ENCODE results near the gene ZNF823.

The ZNF823 gene

DNA sequence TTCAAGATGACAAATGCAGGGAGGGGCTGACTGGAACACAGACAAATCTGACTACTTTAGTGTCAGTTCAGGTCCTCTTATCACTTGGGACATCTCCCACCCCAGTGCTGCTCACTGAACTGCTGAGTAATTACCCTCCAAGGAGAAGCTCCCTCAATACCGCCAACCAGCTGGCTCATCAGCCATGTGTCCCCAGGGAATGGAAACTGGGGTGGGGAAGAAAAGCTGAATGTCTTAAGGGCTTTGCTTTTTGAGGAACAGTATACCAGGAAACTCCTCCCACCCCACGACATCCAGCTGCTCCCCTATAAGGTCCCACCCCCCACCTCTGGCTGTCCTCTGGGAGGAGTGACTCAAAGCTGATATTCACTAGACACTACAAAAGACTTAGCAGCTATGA, 2.0 kb downstream of the ZNF823 start:
- no peak for DNase-seq

DNA sequence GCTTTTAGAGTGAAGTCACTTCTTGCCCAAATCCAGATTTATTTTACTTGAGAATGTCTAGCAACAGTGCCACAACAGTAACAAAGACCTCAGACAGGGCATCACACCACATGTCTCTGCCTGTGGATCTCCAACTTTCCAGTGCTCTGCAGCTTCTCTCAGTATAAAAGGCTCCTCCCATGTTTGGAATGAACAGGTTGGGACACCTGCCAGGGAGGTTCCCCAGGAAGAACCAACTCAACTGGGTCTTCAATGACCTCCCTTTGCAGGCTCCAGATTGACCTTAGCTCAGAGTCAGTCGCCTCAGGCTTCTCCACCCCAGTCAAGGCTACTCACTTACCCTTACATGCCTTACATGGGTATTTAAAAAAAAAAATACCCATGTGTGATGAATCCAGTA, 3.4 kb downstream of the ZNF823 start:
- DNase-seq: no peak

DNA sequence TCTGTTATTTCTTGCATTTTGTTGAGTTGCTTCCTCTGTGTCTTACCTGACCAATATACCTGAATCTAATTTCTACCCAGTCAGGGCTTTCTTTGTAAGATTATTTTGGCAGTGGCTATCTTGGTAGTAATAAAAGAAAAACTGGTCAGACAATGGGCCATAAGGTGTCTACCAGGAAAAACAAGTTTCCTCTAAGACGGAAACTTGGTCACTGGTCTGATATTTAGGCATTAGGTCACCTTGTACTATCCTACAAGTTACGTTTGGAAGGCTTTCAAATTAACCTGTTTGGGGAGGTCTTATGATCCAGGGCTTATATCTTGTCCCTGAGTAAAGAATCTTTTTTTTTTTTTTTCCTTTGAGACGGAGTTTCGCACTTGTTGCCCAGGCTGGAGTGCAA, 9.2 kb downstream of the ZNF823 start:
- no peak for DNase-seq

DNA sequence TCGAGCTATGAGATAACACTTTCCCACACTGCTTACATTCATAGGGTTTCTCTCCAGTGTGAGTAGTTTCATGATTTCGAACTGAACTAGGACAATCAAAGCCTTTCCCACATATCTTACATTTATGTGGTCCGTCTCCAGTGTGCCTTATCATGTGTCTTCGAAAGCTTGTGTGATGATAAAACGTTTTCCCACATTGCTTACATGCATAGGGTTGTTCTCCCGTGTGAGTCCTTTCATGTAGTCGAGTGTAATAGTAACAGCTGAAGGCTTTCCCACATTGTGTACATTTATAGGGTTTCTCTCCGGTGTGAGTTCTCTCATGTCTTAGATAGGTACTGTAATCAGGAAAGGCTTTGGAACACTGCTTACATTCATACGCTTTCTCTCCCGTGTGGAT, 16.3 kb downstream of the ZNF823 start:
- DNase-seq: no peak

DNA sequence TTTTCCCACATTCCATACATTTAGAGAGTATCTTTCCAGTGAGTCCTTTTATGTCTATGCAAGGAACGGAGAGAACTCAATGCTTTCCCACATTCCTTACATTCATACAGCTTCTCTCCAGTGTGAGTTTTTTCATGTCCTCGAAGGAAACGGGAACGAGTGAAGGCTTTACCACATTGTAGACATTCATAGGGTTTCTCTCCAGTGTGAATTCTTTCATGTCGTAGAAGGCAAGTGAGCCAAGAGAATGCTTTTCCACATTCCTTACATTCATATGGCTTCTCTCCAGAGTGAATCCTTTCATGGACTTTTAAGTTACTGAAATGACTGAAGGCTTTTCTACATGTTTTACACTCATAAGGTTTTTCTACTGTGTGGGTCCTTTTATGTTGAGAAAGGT, 17.1 kb downstream of the ZNF823 start:
- DNase-seq: no peak

DNA sequence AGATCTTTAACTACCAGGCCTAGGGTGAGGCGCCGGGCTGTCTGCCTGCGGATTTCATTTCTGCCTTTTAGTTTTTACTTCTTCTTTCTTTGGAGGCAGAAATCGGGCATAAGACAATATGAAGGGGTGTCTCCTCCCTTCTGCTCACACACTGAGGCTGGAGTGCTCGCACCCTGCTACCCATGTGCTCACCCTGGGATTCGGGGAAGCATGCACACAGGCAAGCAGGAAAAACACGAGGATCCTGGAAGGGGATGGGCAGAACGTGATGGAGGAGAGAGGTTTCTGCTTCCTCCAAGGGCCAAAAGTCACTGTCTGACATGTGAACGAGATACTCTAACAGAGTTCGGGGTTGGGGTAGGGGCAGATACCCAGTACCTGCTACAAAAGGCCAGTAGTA, 28.4 kb downstream of the ZNF823 start:
- DNase-seq: no peak

DNA sequence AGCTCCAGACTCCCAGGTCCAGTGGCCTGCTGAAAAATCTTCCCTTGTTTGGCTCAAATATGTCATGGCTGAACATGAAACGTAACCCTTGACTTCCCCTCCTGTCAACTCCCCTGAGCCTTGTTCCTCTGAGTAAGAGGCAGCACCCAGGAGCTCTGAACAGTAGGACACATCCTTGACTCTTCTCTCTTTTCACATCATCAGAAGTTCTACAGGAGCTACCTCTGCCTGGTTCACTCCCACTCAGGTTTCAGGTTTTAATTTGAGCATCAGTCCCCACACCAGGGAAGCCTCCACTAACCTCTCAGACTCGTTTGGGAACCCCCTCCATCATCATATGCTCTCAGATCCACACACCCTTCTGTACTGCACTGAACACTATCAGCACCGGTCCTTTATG, 30.3 kb downstream of the ZNF823 start:
- DNase-seq: no peak

DNA sequence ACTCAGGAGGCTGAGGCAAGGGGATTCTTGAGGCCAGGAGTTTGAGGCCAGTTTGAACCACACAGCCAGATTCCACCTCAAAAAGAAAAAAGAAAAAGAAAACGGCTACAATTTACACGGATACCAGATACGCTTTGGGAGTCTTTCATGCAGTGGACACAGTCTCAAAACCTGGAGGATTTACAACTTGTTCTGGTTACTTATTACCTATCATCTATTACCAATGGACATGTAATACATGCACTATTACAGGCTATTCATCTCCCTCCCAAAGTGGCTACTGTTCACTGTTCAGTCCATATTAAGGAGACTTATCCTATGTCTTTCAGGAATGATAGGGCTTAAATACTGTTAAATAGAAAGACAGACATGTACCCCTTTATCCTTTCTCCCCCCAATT, 33.3 kb downstream of the ZNF823 start:
- DNase-seq: no peak

DNA sequence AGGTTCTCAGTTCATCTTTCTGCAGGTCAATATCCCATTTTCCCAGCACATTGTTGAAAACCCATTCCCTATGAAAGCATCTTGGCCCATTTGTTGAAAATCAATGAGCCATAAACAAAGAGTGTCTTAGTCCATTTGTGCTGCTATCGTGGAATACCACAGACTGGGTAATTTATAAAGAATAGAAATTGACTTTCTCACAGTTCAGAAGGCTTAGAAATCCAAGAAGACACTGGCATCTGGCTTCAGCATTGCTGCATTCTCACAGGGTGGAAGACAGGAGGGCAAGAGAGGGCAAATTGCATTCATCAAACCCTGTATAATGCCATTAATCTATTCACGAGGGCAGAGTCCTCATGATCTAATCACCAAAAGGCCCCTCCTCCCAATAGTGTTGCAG, 34.1 kb downstream of the ZNF823 start:
- no peak for DNase-seq

DNA sequence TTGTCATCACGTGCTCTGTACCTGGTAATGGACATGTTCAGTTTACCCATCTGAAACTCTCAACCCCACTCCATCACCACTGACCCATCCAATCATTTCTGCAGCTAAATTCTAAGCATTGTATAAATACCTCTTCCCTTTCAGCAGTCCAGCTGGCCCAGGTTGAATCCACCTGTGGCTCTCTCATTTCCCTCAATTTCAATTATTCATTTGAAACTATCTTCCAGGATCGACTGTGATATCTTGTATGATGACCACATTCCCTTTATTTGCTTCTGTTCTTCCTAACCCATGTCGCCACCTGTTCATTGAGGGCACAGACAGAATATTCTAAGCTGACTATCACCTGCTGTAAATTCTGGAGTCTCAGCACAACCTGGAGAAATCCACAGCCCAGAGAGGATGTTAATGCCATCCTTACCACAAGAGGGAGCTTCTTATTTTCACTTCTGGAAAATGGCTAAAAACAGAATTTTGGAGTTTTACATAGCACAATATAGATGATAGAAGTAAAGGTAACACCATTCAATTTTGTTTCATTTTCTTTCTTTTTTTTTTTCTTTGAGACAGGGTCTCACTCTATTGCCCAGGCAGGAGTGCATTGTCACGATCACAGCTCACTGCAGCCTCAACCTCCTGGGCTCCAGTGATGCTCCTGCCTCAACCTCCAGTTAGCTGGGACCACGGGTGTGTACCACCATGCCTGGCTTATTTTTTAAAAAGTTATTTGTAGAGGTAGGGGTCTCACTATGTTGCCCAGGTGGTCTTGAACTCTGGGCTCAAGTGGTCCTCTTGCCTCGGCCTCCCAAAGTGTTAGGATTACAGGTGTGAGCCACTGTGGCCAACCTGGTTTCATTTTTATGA, 38.6 kb downstream of the ZNF823 start:
- no peak for DNase-seq

DNA sequence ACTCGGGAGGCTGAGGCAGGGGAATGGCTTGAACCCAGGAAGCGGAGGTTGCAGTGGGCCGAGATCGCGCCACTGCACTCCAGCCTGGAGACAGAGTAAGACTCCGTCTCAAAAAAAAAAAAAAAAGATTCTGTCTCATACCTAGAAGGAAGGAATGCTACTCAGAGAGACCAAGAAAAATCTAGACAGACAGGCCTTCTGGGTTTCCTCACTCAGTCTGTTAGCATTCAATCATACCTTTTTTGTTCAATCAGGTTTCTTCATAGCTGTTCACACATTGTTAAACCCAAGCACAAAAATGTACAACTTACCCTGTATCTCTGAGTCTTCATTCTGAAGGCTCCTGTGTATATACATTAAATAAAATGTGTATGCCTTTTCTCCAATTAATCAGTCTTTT, 40.5 kb downstream of the ZNF823 start:
- DNase-seq: no peak

DNA sequence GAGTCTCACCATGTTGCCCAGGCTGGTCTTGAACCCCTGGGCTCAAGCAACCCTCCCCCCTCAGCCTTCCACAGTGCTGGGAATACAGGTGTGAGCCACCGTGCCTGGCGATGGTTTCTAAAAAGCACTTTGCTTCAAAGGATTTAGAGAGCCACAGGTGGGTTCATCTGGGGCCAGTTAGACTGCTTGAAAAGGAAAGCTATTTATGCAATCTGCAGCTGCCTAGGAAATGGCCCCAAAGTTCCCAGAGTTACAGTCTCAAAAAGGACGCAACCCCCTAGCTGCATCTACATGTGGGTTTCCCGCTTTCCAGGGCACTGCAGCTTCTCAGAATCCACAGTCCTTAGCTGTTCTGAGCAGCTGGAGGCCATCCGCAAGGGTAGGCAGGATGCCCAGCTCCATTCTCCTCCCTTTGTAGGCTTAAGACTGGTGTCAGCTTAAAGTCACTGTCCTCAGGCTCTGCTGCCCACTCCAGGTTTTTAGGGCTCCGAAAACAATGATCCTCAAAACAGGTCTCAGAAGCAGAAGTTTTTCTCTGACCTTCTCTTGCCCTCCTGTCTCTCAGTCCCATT, 41.4 kb downstream of the ZNF823 start:
- DNase-seq: no peak

DNA sequence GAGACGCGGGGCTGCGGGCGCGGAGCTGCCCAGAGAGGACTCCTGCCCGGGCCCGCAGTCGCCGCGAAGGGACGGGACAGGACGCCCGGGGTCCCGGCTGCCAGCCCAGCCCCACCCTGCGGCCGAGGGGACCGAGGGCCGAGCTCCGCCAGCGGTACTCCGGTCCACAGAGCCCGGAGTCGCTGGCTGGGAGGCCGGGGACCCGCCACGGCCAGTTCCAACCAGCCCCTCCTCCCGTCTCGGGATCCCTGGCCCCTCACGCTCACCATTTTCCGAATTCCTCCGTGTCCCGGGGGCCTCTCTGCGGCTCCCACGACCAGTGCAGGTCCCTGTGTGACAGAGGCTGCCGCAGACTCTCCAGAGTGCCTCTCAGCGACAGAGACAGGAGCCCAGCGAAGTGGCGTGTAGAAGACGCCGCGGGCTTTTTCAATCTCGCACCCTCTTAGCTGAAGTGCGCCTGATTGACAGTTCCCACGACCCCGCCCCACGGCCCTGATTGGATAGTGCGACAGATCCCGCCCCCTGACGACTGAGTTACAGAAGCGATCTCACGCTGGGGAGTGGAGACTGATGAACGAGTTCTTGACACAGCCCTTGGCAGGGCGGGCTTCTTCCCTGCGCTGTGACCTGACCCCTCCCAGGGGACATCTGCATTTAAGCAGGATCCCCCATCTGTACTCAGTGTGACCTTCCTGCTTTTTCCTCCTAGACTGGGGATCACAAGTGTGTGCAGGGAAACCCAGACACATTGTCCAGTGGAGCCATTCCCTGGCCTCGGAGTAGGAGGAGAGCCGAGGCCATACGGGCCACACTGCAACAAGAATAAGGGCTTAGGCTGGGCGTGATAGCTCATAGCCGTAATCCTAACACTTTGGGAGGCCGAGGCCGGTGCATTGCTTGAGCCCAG, 44.0 kb downstream of the ZNF823 start:
- DNase-seq: no peak

DNA sequence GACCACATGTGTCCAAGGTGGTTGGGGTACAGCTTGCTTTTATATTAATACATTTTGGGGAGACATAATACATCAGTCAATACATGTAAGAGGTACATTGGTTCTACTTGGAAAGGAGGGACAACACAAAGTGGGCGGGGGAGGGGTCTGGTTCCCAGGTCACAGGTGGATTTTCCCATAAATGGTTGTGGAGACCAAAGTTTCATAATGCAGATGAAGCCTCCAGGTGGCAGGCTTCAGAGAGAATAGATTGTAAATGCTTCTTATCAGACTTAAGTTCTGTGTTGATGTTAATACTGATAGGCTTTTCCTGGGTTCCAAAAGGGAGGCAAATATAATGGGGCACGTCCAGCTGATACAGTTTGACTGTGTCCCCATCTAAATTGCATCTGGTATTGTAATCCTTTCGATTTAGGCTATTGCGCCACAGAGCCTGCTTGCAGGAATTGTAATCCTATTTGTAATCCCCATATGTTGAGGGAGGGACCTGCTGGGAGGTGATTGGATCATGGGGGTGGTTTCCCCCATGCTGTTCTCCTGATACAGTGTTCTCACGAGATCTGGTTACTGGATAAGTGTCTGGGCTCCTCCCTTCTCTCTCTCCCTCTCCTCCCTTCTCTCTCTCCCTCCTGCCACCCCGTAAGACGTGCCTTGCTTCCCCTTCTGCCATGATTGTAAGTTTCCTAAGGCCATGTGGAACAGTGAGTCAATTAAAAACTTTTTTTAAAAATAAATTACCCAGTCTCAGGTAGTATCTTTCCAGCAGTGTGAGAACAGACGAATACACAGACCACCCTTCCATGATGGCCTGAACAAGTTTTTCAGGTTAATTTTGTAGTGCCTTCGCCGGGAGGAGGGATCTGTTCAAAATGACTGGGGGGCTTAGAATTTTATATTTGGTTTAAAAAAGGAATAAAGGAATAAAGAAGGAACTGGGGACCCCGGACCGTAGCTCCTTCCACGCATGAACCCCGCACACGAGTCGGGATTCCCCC, 44.9 kb downstream of the ZNF823 start:
- no peak for DNase-seq

DNA sequence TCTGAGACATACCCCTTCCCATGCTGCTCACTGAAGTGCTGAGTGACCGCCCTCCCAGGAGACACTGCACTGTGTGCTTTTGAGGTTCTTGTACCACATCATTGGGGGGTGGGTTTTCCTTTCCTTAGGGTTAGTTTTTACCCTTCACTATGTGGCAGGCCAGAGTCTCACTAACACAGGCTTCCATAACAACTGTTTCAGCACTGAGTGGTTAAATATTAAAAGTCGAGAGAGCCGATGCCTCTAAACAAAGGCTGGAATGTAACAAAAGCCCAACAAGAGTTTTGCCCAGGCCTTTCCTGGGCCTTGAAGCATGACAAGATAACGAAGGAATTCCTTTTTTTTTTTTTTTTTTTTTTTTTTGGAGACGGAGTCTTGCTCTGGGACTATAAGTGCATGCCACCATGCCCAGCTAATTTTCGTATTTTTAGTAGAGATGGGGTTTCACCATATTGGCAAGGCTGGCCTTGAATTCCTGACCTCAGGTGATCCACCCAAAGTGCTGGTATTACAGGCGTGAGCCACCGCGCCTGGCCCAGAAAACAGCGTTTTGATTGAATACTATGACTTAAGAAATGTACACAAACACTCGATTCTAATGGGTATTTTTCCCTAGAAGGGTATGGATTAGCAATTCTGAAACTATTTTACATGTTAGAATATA, 46.5 kb downstream of the ZNF823 start:
- no peak for DNase-seq

DNA sequence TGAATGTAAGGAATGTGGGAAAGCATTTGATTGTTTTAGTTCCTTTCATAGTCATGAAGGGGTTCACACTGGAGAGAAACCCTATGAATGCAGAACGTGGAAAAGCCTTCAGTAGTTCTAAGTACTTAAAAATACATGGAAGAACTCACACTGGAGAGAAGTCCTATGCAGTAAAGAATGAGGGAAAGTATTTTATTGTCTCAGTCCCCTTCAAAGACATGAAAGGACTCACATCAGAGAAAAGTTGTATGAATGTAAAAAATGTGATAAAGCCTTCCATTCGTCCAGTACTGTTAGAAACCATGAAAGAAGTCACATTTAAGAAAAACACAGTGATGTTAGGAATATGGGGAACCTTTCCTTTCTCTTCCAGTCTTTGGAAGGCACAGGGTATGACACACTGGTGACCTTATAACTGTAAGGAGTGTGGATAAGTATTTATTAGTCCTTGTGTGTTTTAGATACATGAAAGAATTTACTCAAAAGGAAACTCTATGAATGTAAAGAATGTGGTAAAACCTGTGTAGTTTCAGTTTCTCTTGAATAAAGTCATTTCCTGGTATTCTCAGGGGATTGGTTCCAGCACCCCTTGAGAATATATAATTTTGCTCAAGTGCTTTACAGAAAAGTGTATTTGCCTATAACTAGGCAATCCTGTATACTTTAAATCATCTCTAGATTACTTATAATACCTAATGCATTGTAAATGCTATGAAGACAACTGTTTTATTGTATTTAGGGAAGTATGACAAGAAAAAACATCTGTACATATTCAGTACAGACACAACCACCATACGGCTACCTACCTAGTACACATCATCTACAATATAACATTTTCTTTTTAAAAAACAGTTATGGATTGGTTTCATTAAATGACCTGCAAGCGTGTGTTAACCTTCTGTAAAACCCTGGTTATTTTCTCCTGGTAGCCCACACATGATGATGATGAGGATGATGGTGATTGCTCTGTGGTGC, 52.8 kb downstream of the ZNF823 start:
- DNase-seq: no peak

DNA sequence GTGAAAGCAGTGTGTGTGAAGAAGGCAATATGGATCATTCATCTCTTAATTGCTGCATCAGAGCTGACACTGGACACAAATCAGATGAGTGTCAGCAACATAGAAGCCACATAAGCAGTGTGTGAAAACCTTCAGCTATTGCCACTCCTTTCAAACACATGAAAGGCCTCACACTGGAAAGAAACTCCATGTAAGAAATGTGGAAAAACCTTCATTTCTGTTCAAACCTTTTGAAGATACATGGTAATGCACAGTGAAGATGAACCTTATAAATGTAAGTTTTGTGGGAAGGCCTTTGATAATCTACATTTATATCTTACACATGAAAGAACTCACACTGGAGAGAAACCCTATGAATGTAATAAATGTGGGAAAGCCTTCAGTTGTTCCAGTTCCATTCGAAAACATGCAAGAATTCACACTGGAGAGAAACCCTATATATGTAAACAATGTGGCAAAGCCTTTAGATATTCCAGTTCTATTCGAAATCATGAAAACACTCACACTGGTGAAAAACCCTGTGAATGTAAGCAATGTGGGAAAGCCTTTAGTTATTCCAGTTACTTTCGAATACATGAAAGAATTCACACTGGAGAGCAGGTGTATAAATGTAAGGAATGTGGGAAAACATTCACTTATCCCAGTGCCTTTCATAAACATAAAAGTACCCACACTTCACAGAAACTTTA, 53.6 kb downstream of the ZNF823 start:
- no peak for DNase-seq

DNA sequence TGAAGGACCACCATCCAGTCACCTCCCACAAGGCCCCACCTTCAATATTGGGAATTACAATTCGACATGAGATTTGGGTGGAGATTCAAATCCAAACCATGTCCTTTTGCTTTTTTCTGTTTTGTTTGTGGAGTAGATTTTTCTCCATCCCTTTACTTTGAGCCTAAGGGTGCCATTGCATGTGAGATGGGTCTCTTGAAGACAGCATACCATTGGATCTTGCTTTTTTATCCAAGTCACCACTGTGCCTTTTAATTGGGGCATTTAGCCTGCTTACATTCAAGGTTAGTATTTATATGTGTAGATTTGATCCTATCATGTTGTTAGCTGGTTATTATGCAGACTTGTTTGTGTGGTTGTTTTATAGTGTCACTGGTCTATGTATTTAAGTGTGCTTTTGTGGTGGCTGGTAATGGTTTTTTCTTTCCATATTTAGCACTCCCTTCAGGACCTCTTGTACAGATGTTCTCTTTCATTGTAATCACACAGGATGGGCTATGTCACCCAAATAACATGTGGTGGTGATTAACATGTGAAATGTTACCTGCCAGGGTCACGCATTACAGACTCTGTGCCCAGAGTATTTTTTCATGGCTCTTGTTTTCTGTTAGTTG, 58.0 kb downstream of the ZNF823 start:
- DNase-seq: no peak

DNA sequence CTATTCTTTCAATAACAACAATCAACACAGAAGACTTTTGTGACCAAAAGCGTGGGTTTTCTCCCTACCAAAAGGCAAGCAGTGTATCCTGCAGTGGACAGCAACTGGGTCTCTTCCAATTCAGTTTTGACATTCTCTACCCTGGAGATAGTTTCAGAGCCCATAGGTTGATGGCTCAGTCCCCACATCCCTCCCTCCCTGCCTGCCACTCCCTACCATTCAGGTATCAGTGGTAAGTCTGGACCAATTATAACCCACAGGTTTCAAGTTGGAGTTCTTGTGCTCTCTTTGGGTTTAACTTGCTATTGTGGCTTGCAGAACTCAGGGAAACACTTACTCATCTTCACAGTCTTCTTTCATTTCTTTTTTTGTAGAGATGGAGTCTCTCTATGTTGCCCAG, 60.2 kb downstream of the ZNF823 start:
- no peak for DNase-seq
